Thyroid gland (tissue), 4 donors: ENCODE results near the gene ZNF491. TPM values are rescaled to one million over a fixed set of nuclear protein-coding genes. Genes with fewer than 3 reads are reported as not detected.
A peak's percentile ranks its signal among the peaks of the same experiment; 100 is the strongest.
"Not testable (repeated sequence)": the region's sequence is repeated elsewhere in the genome, so short reads cannot be mapped to it uniquely, and the experiment has no call there.

Experiments
- DNase-seq, 2 donors: peaks; one replicate each; pipeline ENCODE4 v3.0.0-alpha.2; 2019
- H3K27ac ChIP-seq, 3 donors: fragments of 200-600 bp; sonication (generic); 1 replicate in 2 of 3; 2 replicates in 1 of 3; pipeline ENCODE4 v1.5.1; 2016 to 2019; ENCODE audit warnings: mild to moderate bottlenecking in 1 of 3, moderate library complexity in 1 of 3
- H3K27me3 ChIP-seq: fragments of 200-600 bp; sonication (generic); one replicate; pipeline ENCODE4 v1.5.1; 2019
- H3K36me3 ChIP-seq, 2 donors: fragments of 200-600 bp; sonication (generic); one replicate each; pipeline ENCODE4 v1.5.1; 2016 to 2019
- H3K4me1 ChIP-seq, 2 donors: fragments of 200-600 bp; sonication (generic); one replicate each; pipeline ENCODE4 v1.5.1; 2017 to 2019
- H3K4me3 ChIP-seq, 3 donors: fragments of 200-600 bp; sonication (generic); replicated peaks in 1 of 3; 1 replicate in 2 of 3; 2 replicates in 1 of 3; pipeline ENCODE4 v1.5.1; 2016; ENCODE audit warnings: mild to moderate bottlenecking in 1 of 3
- H3K9me3 ChIP-seq: fragments of 200-600 bp; sonication (generic); one replicate; pipeline ENCODE4 v1.5.1; 2017
- CTCF ChIP-seq, 6 experiments: fragments of 200-600 bp in 3 of 6; fragments of 450-650 bp in 3 of 6; sonication (generic) in 3 of 6; IDR thresholded peaks; one replicate each; pipeline ENCODE4 v1.5.1; 2016 to 2019; ENCODE audit warnings: antibody characterized with exemption in 6 of 6, mild to moderate bottlenecking in 2 of 6, inconsistent platforms in 1 of 6, moderate library complexity in 1 of 6
- POLR2A ChIP-seq, 2 donors: fragments of 450-650 bp; IDR thresholded peaks; one replicate each; pipeline ENCODE4 v1.6.1; 2017; ENCODE audit warnings: antibody characterized with exemption in 2 of 2, mild to moderate bottlenecking in 2 of 2, moderate library complexity in 1 of 2
- WGBS, 2 donors: methylation state at CpG; one replicate each; pipeline ENCODE4 v1.1.5; 2017; 5-methylcytosine and 5-hydroxymethylcytosine counted together
- intact Hi-C: fragments of 100-400 bp; cut with DNase I; formaldehyde crosslinking; loops from one replicate; pipeline ENCODE4 v1.15.1; 2023
- total RNA-seq, 4 donors: library from RNA; depleted of rRNA; stranded (reverse); fragments of >200 nt; gene quantifications; one replicate each; pipeline ENCODE4 v1.2.3, GENCODE V29; 2016

The ZNF491 gene
- total RNA-seq, 4 donors from 2014 or later: 2.9 to 3.2 (median 3.1) TPM

GRCh38 chr19:11769995-11770394 lies 28.3 kb upstream of the ZNF491 start:
- H3K4me3 ChIP-seq: no peak overlapping the region
- no peaks in the 10 kb centered on the region for H3K9me3 ChIP-seq
- peaks cover 10 to 19% of the 10 kb centered on the region in 2 donors for H3K4me1 ChIP-seq
- no peak for DNase-seq
- H3K36me3 ChIP-seq: no peaks in the 10 kb centered on the region
- no peaks in the 10 kb centered on the region for H3K27me3 ChIP-seq
- no peak for TF ChIP-seq CTCF (IDR thresholded peaks at IDR 0.05)
- no peak for TF ChIP-seq POLR2A (IDR thresholded peaks at IDR 0.05)
- intact Hi-C loops: no loop called here
- no peak overlapping the region for H3K27ac ChIP-seq
- WGBS, 2 donors: 96 to 98% methylated on average over 4 of the region's 4 CpGs

- H3K4me3 ChIP-seq, H3K9me3 ChIP-seq, intact Hi-C loops, H3K27me3 ChIP-seq, H3K27ac ChIP-seq, H3K36me3 ChIP-seq: not testable (repeated sequence)
- H3K4me1 ChIP-seq: peaks cover 6 to 14% of the 10 kb centered on the region in 2 donors
- peak; percentile 6 to 17 for DNase-seq
- 76 to 78% methylated on average over 10 to 11 of the region's 11 CpGs for WGBS, 2 donors
- TF ChIP-seq CTCF (IDR thresholded peaks at IDR 0.05): peak in 1 of 6 experiments; percentile 27
These were observed 26.8 kb upstream of the ZNF491 start for GRCh38 chr19:11771520-11771919.

GRCh38 chr19:11776669-11777068 lies 21.7 kb upstream of the ZNF491 start:
- H3K4me3 ChIP-seq, H3K27me3 ChIP-seq, H3K4me1 ChIP-seq, intact Hi-C loops, H3K9me3 ChIP-seq, DNase-seq, H3K27ac ChIP-seq: not testable (repeated sequence)
- WGBS, 2 donors: 97 to 99% methylated on average over 11 of the region's 11 CpGs
- peaks cover 42% of the 10 kb centered on the region in 2 donors for H3K36me3 ChIP-seq

GRCh38 chr19:11780431-11781020 lies 17.8 kb upstream of the ZNF491 start:
- 96 to 98% methylated on average over 7 of the region's 7 CpGs for WGBS, 2 donors
- intact Hi-C loops: no loop called here
- TF ChIP-seq CTCF (IDR thresholded peaks at IDR 0.05) (no peak), POLR2A (IDR thresholded peaks at IDR 0.05) (no peak)
- no peaks in the 10 kb centered on the region for H3K9me3 ChIP-seq
- H3K36me3 ChIP-seq: peaks cover 42 to 43% of the 10 kb centered on the region in 2 donors
- H3K4me3 ChIP-seq: no peak overlapping the region
- no peaks in the 10 kb centered on the region for H3K4me1 ChIP-seq
- no peak for DNase-seq
- H3K27ac ChIP-seq: no peak overlapping the region
- no peaks in the 10 kb centered on the region for H3K27me3 ChIP-seq

GRCh38 chr19:11781295-11782057 lies 16.8 kb upstream of the ZNF491 start:
- no peak overlapping the region for H3K4me3 ChIP-seq
- peaks cover 42 to 43% of the 10 kb centered on the region in 2 donors for H3K36me3 ChIP-seq
- DNase-seq: no peak
- no peaks in the 10 kb centered on the region for H3K9me3 ChIP-seq
- no peaks in the 10 kb centered on the region for H3K4me1 ChIP-seq
- 96 to 97% methylated on average over 5 of the region's 5 CpGs for WGBS, 2 donors
- H3K27ac ChIP-seq: no peak overlapping the region
- no peaks in the 10 kb centered on the region for H3K27me3 ChIP-seq
- no peak for TF ChIP-seq POLR2A (IDR thresholded peaks at IDR 0.05)
- TF ChIP-seq CTCF (IDR thresholded peaks at IDR 0.05): no peak
- intact Hi-C loops: no loop called here
